SIG-M5 (cell line): ENCODE data around the gene LIMD2.

Experiments used
- DNase-seq: peaks from one replicate; lab custom pipeline; 2025; lab: John Stamatoyannopoulos, UW

The LIMD2 gene

GRCh38 chr17:63701456-63701820 is 1.5 kb upstream of the LIMD2 start:
- DNase-seq = no peak

- no peak for DNase-seq
Observed at GRCh38 chr17:63700528-63701455, 867 bp upstream of the LIMD2 start.

- peak; percentile 53 for DNase-seq
Observed at GRCh38 chr17:63698886-63699637, 863 bp downstream of the LIMD2 start.

- no peak for DNase-seq
Observed at GRCh38 chr17:63698381-63698885, 1.5 kb downstream of the LIMD2 start.

- DNase-seq = peak; percentile 31
Observed at GRCh38 chr17:63697341-63698286, 2.3 kb downstream of the LIMD2 start.

GRCh38 chr17:63696381-63696961 is 3.5 kb downstream of the LIMD2 start:
- no peak for DNase-seq

GRCh38 chr17:63695889-63696288 is 4.0 kb downstream of the LIMD2 start:
- no peak for DNase-seq

- no peak for DNase-seq
Observed at GRCh38 chr17:63694950-63695773, 4.8 kb downstream of the LIMD2 start.

GRCh38 chr17:63694229-63694949 is 5.5 kb downstream of the LIMD2 start:
- DNase-seq = no peak

GRCh38 chr17:63693411-63694113 is 6.4 kb downstream of the LIMD2 start:
- no peak for DNase-seq

- no peak for DNase-seq
Observed at GRCh38 chr17:63692195-63692816, 7.6 kb downstream of the LIMD2 start.

- no peak for DNase-seq
Observed at GRCh38 chr17:63689479-63689878, 10.4 kb downstream of the LIMD2 start.

- no peak for DNase-seq
Observed at GRCh38 chr17:63688396-63689020, 11.4 kb downstream of the LIMD2 start.

- DNase-seq = no peak
Observed at GRCh38 chr17:63686138-63686685, 13.7 kb downstream of the LIMD2 start.

- DNase-seq = no peak
Observed at GRCh38 chr17:63685578-63685977, 14.3 kb downstream of the LIMD2 start.

- DNase-seq = no peak
Observed at GRCh38 chr17:63685041-63685440, 14.9 kb downstream of the LIMD2 start.

- DNase-seq = no peak
Observed at GRCh38 chr17:63682981-63683380, 16.9 kb downstream of the LIMD2 start.

GRCh38 chr17:63682441-63682840 is 17.5 kb downstream of the LIMD2 start:
- DNase-seq = no peak
